HepG2 (cell line): ENCODE data around the gene FBXW8. TPM values are rescaled to one million over a fixed set of nuclear protein-coding genes. Genes with fewer than 3 reads are reported as not detected.

Experiments
- ATAC-seq: fragments of 200-7000 bp; cut with Tn5 transposase; 3 replicates; pipeline ENCODE4 v1.9.1; 2020; ENCODE audit warnings: mild to moderate bottlenecking, moderate library complexity
- BruUV-seq: library from RNA; stranded (reverse); fragments of 400-500 nt; replicated peaks from 2 replicates; lab custom pipeline; 2021; lab: Mats Ljungman, UMichigan
- CTCF ChIA-PET: fragments of 300-600 bp; formaldehyde crosslinking; extraction: SDS; loops from one replicate; lab custom pipeline; 2021; ENCODE audit warnings: low total read pairs, inconsistent platforms, low intra/inter-chr PET ratio; lab: Yijun Ruan, JAX
- POLR2A ChIA-PET: fragments of 350-600 bp; sonication (Branson Sonifier 250); formaldehyde crosslinking; loops from one replicate; lab custom pipeline; 2020; ENCODE audit warnings: antibody characterized with exemption, inconsistent platforms; lab: Yijun Ruan, JAX
- DNase-seq: peaks from one replicate; pipeline ENCODE4 v3.0.0-alpha.2; 2015; ENCODE audit warnings: low spot score
- FAIRE-seq: peaks from 3 replicates; lab custom pipeline; 2011; peaks lifted over from hg19 to GRCh38; lab: Jason Lieb, UNC
- H2AFZ ChIP-seq: one replicate; pipeline ENCODE4 v1.6.1; 2011; ENCODE audit warnings: low read length, inconsistent platforms
- H3K27ac ChIP-seq: fragments of 300-600 bp; 3 replicates; pipeline ENCODE4 v1.8.0; 2011; ENCODE audit warnings: mixed run types, mild to moderate bottlenecking, mixed read lengths, low read length, inconsistent platforms; ENCODE audit not compliant: insufficient read depth; ENCODE audit errors: extremely low read length
- H3K27me3 ChIP-seq, 2 experiments: fragments of 200-600 bp in 1 of 2; 2 replicates in 1 of 2; 3 replicates in 1 of 2; pipeline versions ENCODE4 v1.6.0 to v1.8.0; 2011; ENCODE audit warnings: low read length in 2 of 2, mild to moderate bottlenecking in 2 of 2, moderate library complexity in 2 of 2, inconsistent platforms in 1 of 2; ENCODE audit not compliant: insufficient read depth in 2 of 2, control insufficient read depth in 1 of 2
- H3K36me3 ChIP-seq, 2 experiments: fragments of 200-600 bp in 1 of 2; replicated peaks in 1 of 2; 2 replicates in 1 of 2; 3 replicates in 1 of 2; pipeline versions ENCODE4 v1.5.1 to v1.8.0; 2011; ENCODE audit warnings: low read length in 2 of 2, inconsistent platforms in 1 of 2; ENCODE audit not compliant: insufficient read depth in 2 of 2, control insufficient read depth in 1 of 2
- H3K4me1 ChIP-seq: 2 replicates; pipeline ENCODE4 v1.5.1; 2012; ENCODE audit warnings: low read length, inconsistent platforms; ENCODE audit not compliant: insufficient read depth
- H3K4me2 ChIP-seq: 2 replicates; pipeline ENCODE4 v1.6.0; 2011; ENCODE audit warnings: low read depth, low read length, inconsistent platforms
- H3K4me3 ChIP-seq, 3 experiments: fragments of 200-600 bp in 1 of 3; sonication (generic), shearing (Covaris generic) in 1 of 3; replicated peaks in 1 of 3; 2 replicates each; pipeline ENCODE4 v1.5.1; 2011 to 2016; ENCODE audit warnings: low read length in 3 of 3, inconsistent platforms in 2 of 3, low read depth in 2 of 3, mild to moderate bottlenecking in 2 of 3, control low read depth in 1 of 3, mixed read lengths in 1 of 3; ENCODE audit not compliant: insufficient read depth in 1 of 3
- H3K79me2 ChIP-seq: one replicate; pipeline ENCODE4 v1.6.1; 2011; ENCODE audit warnings: low read length, inconsistent platforms; ENCODE audit not compliant: insufficient read depth
- H3K9ac ChIP-seq: 2 replicates; pipeline ENCODE4 v1.6.0; 2011; ENCODE audit warnings: mild to moderate bottlenecking, low read depth, low read length, inconsistent platforms; ENCODE audit not compliant: insufficient read depth
- H3K9me3 ChIP-seq: 2 replicates; pipeline ENCODE4 v1.5.1; 2012; ENCODE audit warnings: mild to moderate bottlenecking, low read length
- H4K20me1 ChIP-seq: 2 replicates; pipeline ENCODE4 v1.6.0; 2011; ENCODE audit warnings: inconsistent platforms, mild to moderate bottlenecking, low read length, moderate library complexity; ENCODE audit not compliant: insufficient read depth
- AGO2 ChIP-seq: fragments of 200-400 bp; formaldehyde crosslinking; optimal IDR thresholded peaks from 2 replicates; pipeline ENCODE3; 2017; ENCODE audit warnings: mild to moderate bottlenecking, low read depth, low read length, moderate library complexity
- ARID2 ChIP-seq: sonication (generic); formaldehyde crosslinking; IDR thresholded peaks from 2 replicates; pipeline ENCODE4 v1.8.1; 2022; ENCODE audit warnings: mild to moderate bottlenecking, missing genetic modification reagents, borderline replicate concordance
- ATF7-NPFF ChIP-seq: sonication (generic); formaldehyde crosslinking; IDR thresholded peaks from 2 replicates; pipeline ENCODE4 v1.8.1; 2023; ENCODE audit warnings: mild to moderate bottlenecking, low read depth, missing genetic modification reagents, moderate library complexity
- HDAC1 ChIP-seq: sonication (generic); formaldehyde crosslinking; IDR thresholded peaks from 2 replicates; pipeline ENCODE4 v1.5.1; 2020; ENCODE audit warnings: mild to moderate bottlenecking, missing genetic modification reagents
- HOXA7 ChIP-seq: sonication (generic); formaldehyde crosslinking; IDR thresholded peaks from 2 replicates; pipeline ENCODE4 v1.8.1; 2022; ENCODE audit warnings: mild to moderate bottlenecking, missing genetic modification reagents, moderate library complexity
- WGBS: methylation state at CpG from one replicate; pipeline ENCODE4 v1.1.6; 2017; ENCODE audit warnings: low lambda C conversion rate; 5-methylcytosine and 5-hydroxymethylcytosine counted together
- in situ Hi-C: cut with HindIII; loops from 2 replicates; pipeline ENCODE4 v1.10.0; 2017; ENCODE audit warnings: low pct_unique_long_range_greater_than_20kb; ENCODE audit not compliant: extremely low pct_ligation_motif_present
- intact Hi-C: fragments of 100-400 bp; cut with micrococcal nuclease; formaldehyde crosslinking; loops from one replicate; pipeline ENCODE4 v1.10.0; 2022; ENCODE audit not compliant: unreplicated experiment
- polyA plus RNA-seq, 8 experiments: library from polyadenylated mRNA; depleted of rRNA in 3 of 8; stranded (reverse) in 7 of 8; unstranded in 1 of 8; fragments of >200 nt; fragmentation: Illumina TruSeq in 4 of 8; extraction: Trizol in 4 of 8; gene quantifications; 2 replicates each; pipeline versions ENCODE4 v1.2.1 to v1.2.3, GENCODE V29; 2011 to 2016; ENCODE audit warnings: low read depth in 4 of 8, missing spikeins in 1 of 8, mixed read lengths in 1 of 8; ENCODE audit not compliant: insufficient read depth in 1 of 8
- total RNA-seq, 5 experiments: library from RNA; depleted of rRNA; stranded (reverse); fragments of >200 nt; fragmentation: Illumina TruSeq; extraction: Trizol; gene quantifications; 2 replicates each; pipeline ENCODE4 v1.2.3, GENCODE V29; 2016; ENCODE audit warnings: low read depth in 1 of 5

FBXW8 gene
- total and polyA plus RNA-seq, 2 of the 13 experiments (the other 11 are each of a cell fraction or from before 2014, with no cell fraction given), result 5.1 to 5.9 TPM

- FAIRE-seq, result no peak
- ATAC-seq, result no peak
Measured at GRCh38 chr12:117051380-117051779, 140.6 kb downstream of the FBXW8 start.

GRCh38 chr12:117052386-117053049, 141.8 kb downstream of the FBXW8 start:
- WGBS, result 95% methylated on average over 8 of the region's 8 CpGs
- intact Hi-C loops, result no loop called here
- H3K9me3 ChIP-seq, result no peaks in the 10 kb centered on the region
- H2AFZ ChIP-seq, result no peak overlapping the region
- H3K4me3 ChIP-seq, result no peak overlapping the region
- H3K4me2 ChIP-seq, result no peak overlapping the region
- H3K27ac ChIP-seq, result no peak overlapping the region
- in situ Hi-C loops, result no loop called here
- ChIA-PET POLR2A (no interaction called here), CTCF (no interaction called here)
- H3K4me1 ChIP-seq, result peaks cover 33% of the 10 kb centered on the region
- H3K9ac ChIP-seq, result no peak overlapping the region
- H3K27me3 ChIP-seq, result no peaks in the 10 kb centered on the region
- H3K36me3 ChIP-seq, result peaks cover 22 to 57% of the 10 kb centered on the region in 2 experiments
- DNase-seq (no peak), FAIRE-seq (no peak), ATAC-seq (no peak)
- H3K79me2 ChIP-seq, result no peaks in the 10 kb centered on the region
- no peak for TF ChIP-seq ARID2
- peak; percentile 29 for TF ChIP-seq AGO2
- no peaks in the 10 kb centered on the region for H4K20me1 ChIP-seq
- no TSS peak for BruUV-seq

More at GRCh38 chr12:117051380-117051779, 140.6 kb downstream of the FBXW8 start:
- no peak for DNase-seq
- BruUV-seq, result no TSS peak
- no peaks in the 10 kb centered on the region for H4K20me1 ChIP-seq
- WGBS, result 95% methylated on average over 9 of the region's 10 CpGs
- H3K36me3 ChIP-seq, result peaks cover 18 to 53% of the 10 kb centered on the region in 2 experiments
- H3K9me3 ChIP-seq, result no peaks in the 10 kb centered on the region
- no peak overlapping the region for H3K4me2 ChIP-seq
- TF ChIP-seq HDAC1 (CRISPR knock-in tag) (no peak), HOXA7 (CRISPR knock-in tag) (no peak), ATF7-NPFF (CRISPR knock-in tag) (no peak)
- H3K9ac ChIP-seq, result no peak overlapping the region
- no peak overlapping the region for H3K4me3 ChIP-seq
- peaks cover 45% of the 10 kb centered on the region for H3K4me1 ChIP-seq
- H2AFZ ChIP-seq, result no peak overlapping the region
- H3K79me2 ChIP-seq, result no peaks in the 10 kb centered on the region
- no peak overlapping the region for H3K27ac ChIP-seq
- H3K27me3 ChIP-seq, result no peaks in the 10 kb centered on the region
- ChIA-PET CTCF (no interaction called here), POLR2A (no interaction called here)
- in situ Hi-C loops, result no loop called here
- intact Hi-C loops, result no loop called here
